DND-41 (cell line): ENCODE results near the gene LAMB1.

Experiments used
- CTCF ChIP-seq: IDR thresholded peaks from 2 replicates; pipeline ENCODE4 v1.5.1; 2012; ENCODE audit warnings: borderline replicate concordance, low read length, moderate library complexity, mild to moderate bottlenecking; ENCODE audit not compliant: poor library complexity, severe bottlenecking; ENCODE audit errors: extremely low read depth
- EZH2 ChIP-seq: IDR thresholded peaks from 3 replicates; pipeline ENCODE4 v1.6.1; 2012; ENCODE audit warnings: borderline replicate concordance, low read depth, mild to moderate bottlenecking, moderate library complexity, low read length, inconsistent platforms; ENCODE audit not compliant: severe bottlenecking

GRCh38 chr7:107889992-107890391 is 113.0 kb downstream of the LAMB1 start:
- no peak for TF ChIP-seq CTCF
- TF ChIP-seq EZH2: no peak
